IgD-negative memory B cell (primary cell): ENCODE data around the gene ACTN4. TPM values are rescaled to one million over a fixed set of nuclear protein-coding genes. Genes with fewer than 3 reads are reported as not detected.
A peak's percentile ranks its signal among the peaks of the same experiment; 100 is the strongest.

Experiments used
- H3K27ac Mint-ChIP-seq, 3 donors: one replicate each; pipeline ENCODE4 v1.8.0; 2020 to 2022; ENCODE audit warnings: mild to moderate bottlenecking in 3 of 3, mixed read lengths in 3 of 3, moderate library complexity in 1 of 3
- H3K27me3 Mint-ChIP-seq: one replicate; pipeline ENCODE4 v1.8.0; 2021; ENCODE audit warnings: mixed read lengths
- H3K36me3 Mint-ChIP-seq: one replicate; pipeline ENCODE4 v1.8.0; 2020; ENCODE audit warnings: mild to moderate bottlenecking, mixed read lengths
- H3K4me1 Mint-ChIP-seq, 3 donors: one replicate each; pipeline ENCODE4 v1.8.0; 2020 to 2022; ENCODE audit warnings: mixed read lengths in 3 of 3, mild to moderate bottlenecking in 1 of 3
- H3K4me3 Mint-ChIP-seq, 4 donors: one replicate each; pipeline ENCODE4 v1.8.0; 2020 to 2022; ENCODE audit warnings: mild to moderate bottlenecking in 4 of 4, mixed read lengths in 4 of 4, moderate library complexity in 3 of 4
- H3K9me3 Mint-ChIP-seq, 3 donors: one replicate each; pipeline ENCODE4 v1.8.0; 2020 to 2021; ENCODE audit warnings: mixed read lengths in 3 of 3, mild to moderate bottlenecking in 1 of 3
- polyA plus RNA-seq: library from polyadenylated mRNA; unstranded; fragments of 300-500 nt; fragmentation: Illumina TruSeq; gene quantifications from one replicate; pipeline ENCODE4 v1.2.3, GENCODE V29; 2021

ACTN4 gene
- polyA plus RNA-seq, 1 donor from 2014 or later = 21.8 TPM

DNA sequence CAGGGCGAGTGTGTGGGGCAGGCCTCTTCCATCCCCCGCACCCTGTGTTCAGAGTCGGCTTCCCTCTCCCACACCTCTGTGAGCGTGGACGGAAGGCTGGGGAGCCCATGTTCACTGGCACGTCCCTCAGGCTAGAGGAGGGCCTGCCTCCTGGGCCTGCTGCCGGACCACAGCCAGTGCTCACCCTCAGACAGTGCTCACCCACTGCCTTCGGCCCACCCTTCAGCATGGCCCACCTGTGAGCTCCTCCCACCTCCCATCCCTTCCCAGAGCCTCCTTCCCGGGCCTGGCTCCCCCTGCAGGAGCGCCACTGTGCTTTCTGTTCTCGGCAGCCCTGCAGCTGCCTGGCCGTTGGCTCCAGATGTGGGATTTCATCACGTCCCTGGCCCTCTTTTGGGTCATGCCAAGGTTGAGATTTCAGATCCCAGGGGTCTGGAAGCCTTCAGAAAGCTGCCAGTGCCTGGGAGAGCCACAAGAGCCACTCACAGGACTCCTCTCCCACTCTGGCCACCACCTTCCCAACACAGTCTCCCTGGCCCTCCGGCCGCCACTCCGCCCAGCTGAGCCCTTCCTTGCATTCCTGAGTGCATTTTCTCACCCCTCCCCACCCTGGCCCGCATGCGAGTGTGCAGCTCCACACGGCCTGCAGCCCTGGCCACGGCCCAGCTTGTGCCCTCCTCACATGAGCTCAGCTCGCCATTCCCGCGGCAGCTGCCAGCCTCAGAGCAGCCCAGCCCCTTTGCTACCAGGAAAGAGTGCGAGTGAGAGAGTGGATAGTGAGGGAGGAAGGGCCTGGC, 71.5 kb downstream of the ACTN4 start:
- Mint-ChIP-seq H3K4me1 (no peaks in the 10 kb centered on the region), H3K9me3 (no peaks in the 10 kb centered on the region), H3K27me3 (no peaks in the 10 kb centered on the region), H3K27ac (peak overlapping the region in 1 of 3 donors; percentile 63), H3K36me3 (no peaks in the 10 kb centered on the region), H3K4me3 (no peak overlapping the region)

DNA sequence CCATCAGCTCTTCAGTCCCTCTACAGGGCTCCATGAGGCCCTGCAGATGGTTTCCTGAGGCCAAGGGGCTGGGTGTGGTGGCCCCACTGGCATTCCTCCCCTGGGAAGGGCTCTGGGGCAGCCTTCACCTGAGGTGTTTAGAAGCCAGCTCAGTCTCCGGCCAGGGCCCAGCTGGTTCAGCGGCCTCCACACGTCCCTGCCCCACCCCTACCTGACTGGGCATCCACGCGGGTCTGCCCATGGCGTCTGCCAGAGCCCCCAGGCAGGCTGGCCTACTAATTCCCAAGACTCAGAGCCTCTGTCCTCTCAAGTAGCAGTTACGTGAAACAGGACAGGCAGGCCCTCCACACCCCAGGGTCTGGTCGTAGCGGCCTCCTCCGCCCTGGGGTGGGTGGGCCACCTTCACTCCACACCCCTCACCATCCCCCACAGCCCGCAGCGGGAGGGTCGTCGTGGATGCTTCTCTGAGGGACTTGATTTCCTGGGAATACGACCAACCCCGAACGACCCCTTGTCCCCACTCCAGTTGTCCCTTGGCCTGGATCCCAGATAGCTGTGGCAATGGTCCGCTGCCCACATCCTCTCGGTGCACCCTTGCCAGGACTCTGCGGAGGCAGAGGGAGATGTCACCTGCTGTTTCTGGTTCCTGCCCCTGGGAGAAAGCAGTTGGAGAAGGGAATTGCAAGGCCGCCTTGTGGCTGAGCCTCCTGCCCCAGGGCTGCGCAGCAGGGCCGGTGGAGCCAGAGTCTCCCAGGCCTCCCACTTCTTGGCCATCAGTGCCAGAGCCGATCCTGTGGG, 72.5 kb downstream of the ACTN4 start:
- H3K4me1 Mint-ChIP-seq = no peaks in the 10 kb centered on the region
- H3K27me3 Mint-ChIP-seq = no peaks in the 10 kb centered on the region
- H3K4me3 Mint-ChIP-seq = no peak overlapping the region
- H3K9me3 Mint-ChIP-seq = no peaks in the 10 kb centered on the region
- H3K27ac Mint-ChIP-seq = no peak overlapping the region
- no peaks in the 10 kb centered on the region for H3K36me3 Mint-ChIP-seq

GRCh38 chr19:38720559-38721236, 73.2 kb downstream of the ACTN4 start:
- Mint-ChIP-seq H3K4me3 (no peak overlapping the region), H3K27me3 (no peaks in the 10 kb centered on the region), H3K27ac (no peak overlapping the region), H3K36me3 (no peaks in the 10 kb centered on the region), H3K9me3 (no peaks in the 10 kb centered on the region), H3K4me1 (no peaks in the 10 kb centered on the region)

DNA sequence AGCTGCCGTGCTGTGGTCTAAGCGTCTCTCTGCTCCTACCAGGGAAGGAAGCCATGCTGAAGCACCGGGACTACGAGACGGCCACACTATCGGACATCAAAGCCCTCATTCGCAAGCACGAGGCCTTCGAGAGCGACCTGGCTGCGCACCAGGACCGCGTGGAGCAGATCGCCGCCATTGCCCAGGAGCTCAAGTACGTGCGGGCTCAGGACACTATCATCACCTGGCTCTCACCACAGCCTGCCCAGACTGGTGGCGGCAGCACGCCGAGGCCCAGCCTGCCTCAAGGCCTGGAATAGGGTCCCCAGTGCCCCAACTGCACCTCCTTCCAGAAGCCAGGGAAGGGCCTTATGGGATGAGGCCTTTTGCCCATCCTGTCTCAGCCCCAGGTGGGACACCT, 74.0 kb downstream of the ACTN4 start:
- Mint-ChIP-seq H3K27me3 (no peaks in the 10 kb centered on the region), H3K27ac (no peak overlapping the region), H3K36me3 (no peaks in the 10 kb centered on the region), H3K4me3 (no peak overlapping the region), H3K4me1 (no peaks in the 10 kb centered on the region), H3K9me3 (no peaks in the 10 kb centered on the region)

- Mint-ChIP-seq H3K4me3 (no peak overlapping the region), H3K27me3 (no peaks in the 10 kb centered on the region), H3K36me3 (no peaks in the 10 kb centered on the region), H3K9me3 (no peaks in the 10 kb centered on the region), H3K27ac (peak overlapping the region in 1 of 3 donors; percentile 86), H3K4me1 (no peaks in the 10 kb centered on the region)
These were observed 74.7 kb downstream of the ACTN4 start for GRCh38 chr19:38721979-38722773.

DNA sequence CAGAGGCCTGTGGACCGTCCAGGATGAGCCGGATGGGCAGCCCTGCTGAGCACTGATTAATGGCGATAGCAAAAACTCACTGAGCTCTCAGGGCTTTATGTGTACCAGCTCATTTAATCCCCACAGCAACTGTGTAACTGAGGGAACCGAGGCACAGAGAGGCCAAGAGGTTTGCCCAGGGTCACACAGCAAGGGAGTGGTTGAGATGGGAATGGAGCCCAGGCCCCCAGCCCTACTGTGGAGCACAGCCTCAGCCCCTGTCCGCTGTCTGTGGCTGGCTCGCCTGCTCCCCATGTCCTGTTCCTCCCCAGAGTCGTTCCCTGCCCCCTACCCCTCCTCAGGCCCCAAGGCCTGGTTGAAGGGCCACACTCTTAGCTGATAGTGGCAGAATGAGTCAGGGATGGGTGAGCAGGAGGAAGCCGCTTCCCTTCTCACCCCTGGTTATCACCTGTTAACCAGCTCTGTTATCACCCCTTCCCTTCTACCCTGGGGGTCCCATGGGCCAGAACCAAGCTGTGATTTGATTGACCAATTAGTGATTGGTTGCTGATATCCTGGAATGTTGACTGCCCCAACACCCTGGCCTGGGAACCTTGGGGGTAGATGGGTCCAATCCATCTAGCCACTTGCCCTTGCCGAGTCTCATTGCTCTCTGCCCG, 75.6 kb downstream of the ACTN4 start:
- no peaks in the 10 kb centered on the region for H3K36me3 Mint-ChIP-seq
- no peaks in the 10 kb centered on the region for H3K9me3 Mint-ChIP-seq
- no peaks in the 10 kb centered on the region for H3K4me1 Mint-ChIP-seq
- H3K4me3 Mint-ChIP-seq = no peak overlapping the region
- no peak overlapping the region for H3K27ac Mint-ChIP-seq
- no peaks in the 10 kb centered on the region for H3K27me3 Mint-ChIP-seq

DNA sequence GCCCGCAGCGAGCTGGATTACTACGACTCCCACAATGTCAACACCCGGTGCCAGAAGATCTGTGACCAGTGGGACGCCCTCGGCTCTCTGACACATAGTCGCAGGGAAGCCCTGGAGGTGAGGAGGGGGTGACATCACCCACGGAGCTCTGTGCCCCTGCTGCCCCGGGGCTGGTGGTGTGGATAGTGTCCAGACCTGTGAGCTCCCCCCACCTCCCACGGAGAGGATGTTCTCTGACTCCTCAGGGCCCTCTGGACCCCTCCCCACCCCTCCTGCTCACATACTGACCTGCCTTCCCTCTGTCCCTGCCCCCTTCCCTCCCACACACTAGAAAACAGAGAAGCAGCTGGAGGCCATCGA, 76.1 kb downstream of the ACTN4 start:
- Mint-ChIP-seq H3K9me3 (no peaks in the 10 kb centered on the region), H3K4me3 (no peak overlapping the region), H3K36me3 (no peaks in the 10 kb centered on the region), H3K27ac (no peak overlapping the region), H3K27me3 (no peaks in the 10 kb centered on the region), H3K4me1 (no peaks in the 10 kb centered on the region)

DNA sequence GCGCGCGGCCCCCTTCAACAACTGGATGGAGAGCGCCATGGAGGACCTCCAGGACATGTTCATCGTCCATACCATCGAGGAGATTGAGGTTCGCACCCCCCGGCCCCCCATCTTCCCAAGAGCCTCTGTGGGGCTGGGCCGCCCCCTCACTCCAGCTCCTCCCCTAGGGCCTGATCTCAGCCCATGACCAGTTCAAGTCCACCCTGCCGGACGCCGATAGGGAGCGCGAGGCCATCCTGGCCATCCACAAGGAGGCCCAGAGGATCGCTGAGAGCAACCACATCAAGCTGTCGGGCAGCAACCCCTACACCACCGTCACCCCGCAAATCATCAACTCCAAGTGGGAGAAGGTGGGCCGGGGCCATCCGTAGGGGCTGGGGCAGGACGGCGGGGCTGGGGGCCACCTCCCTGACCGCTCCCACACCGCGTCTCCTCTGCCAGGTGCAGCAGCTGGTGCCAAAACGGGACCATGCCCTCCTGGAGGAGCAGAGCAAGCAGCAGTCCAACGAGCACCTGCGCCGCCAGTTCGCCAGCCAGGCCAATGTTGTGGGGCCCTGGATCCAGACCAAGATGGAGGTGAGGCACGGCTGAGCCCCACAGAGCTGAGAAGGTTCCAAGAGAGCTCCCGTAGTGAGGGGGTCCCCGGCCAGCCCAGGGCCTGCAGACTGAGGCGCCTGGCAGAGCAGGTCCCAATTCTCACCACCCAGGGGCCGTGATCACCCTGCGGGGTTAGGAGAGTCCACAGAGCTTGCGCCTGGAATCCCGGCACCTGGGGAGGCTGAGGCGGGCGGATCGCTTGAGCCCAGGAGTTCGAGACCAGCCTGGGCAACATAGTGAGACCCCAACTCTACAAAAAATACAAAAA, 76.8 kb downstream of the ACTN4 start:
- H3K27me3 Mint-ChIP-seq = no peaks in the 10 kb centered on the region
- no peak overlapping the region for H3K4me3 Mint-ChIP-seq
- H3K36me3 Mint-ChIP-seq = no peaks in the 10 kb centered on the region
- H3K9me3 Mint-ChIP-seq = no peaks in the 10 kb centered on the region
- no peak overlapping the region for H3K27ac Mint-ChIP-seq
- H3K4me1 Mint-ChIP-seq = no peaks in the 10 kb centered on the region

DNA sequence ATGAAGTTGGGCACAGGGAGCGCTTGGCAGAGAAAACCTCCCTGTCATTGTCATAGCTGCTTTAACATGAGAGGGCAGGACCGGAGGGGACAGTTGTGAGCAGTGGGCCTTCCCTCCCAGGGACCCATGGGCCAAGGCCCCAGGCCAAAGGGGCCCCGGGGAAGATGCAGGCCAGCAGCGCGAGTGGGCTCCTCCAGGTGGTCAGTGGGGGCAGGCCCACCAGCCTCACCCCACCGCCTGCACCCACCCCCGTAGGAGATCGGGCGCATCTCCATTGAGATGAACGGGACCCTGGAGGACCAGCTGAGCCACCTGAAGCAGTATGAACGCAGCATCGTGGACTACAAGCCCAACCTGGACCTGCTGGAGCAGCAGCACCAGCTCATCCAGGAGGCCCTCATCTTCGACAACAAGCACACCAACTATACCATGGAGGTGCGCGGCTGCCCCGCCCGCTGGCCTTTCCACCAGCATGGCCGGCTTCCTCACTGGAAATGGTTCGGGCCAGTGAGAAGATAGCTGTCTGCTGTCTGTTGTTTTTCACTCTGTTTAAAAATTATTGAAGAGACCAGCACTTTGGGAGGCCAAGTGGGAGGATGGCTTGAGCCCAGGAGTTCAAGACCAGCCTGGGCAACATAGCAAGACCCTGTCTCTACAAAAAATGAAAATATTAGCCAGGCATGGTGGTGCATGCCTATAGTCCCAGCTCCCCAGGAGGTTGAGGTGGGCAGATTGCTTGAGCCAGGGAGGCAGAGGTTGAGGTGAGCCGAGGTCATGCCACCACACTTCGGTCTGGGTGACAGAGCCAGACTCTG, 78.2 kb downstream of the ACTN4 start:
- Mint-ChIP-seq H3K4me1 (peaks cover 5 to 7% (median 7%) of the 10 kb centered on the region in 3 donors), H3K9me3 (no peaks in the 10 kb centered on the region), H3K4me3 (no peak overlapping the region), H3K27me3 (no peaks in the 10 kb centered on the region), H3K27ac (peak overlapping the region in 1 of 3 donors; percentile 81), H3K36me3 (no peaks in the 10 kb centered on the region)

GRCh38 chr19:38726284-38726673, 78.8 kb downstream of the ACTN4 start:
- H3K4me3 Mint-ChIP-seq = no peak overlapping the region
- H3K4me1 Mint-ChIP-seq = peaks cover 5 to 7% (median 7%) of the 10 kb centered on the region in 3 donors
- H3K27me3 Mint-ChIP-seq = no peaks in the 10 kb centered on the region
- H3K36me3 Mint-ChIP-seq = no peaks in the 10 kb centered on the region
- H3K9me3 Mint-ChIP-seq = no peaks in the 10 kb centered on the region
- peak overlapping the region in 1 of 3 donors; percentile 81 for H3K27ac Mint-ChIP-seq

GRCh38 chr19:38726761-38727301, 79.4 kb downstream of the ACTN4 start:
- peak overlapping the region in 1 of 4 donors; percentile 47 for H3K4me3 Mint-ChIP-seq

GRCh38 chr19:38727306-38727867, 79.9 kb downstream of the ACTN4 start:
- Mint-ChIP-seq H3K4me3 (no peak overlapping the region), H3K36me3 (no peaks in the 10 kb centered on the region), H3K27me3 (no peaks in the 10 kb centered on the region), H3K9me3 (no peaks in the 10 kb centered on the region), H3K4me1 (peaks cover 5 to 12% (median 7%) of the 10 kb centered on the region in 3 donors), H3K27ac (no peak overlapping the region)

More at GRCh38 chr19:38726761-38727301, 79.4 kb downstream of the ACTN4 start:
- peaks cover 5 to 10% (median 7%) of the 10 kb centered on the region in 3 donors for H3K4me1 Mint-ChIP-seq
- H3K36me3 Mint-ChIP-seq = no peaks in the 10 kb centered on the region
- no peaks in the 10 kb centered on the region for H3K27me3 Mint-ChIP-seq
- H3K9me3 Mint-ChIP-seq = no peaks in the 10 kb centered on the region
- H3K27ac Mint-ChIP-seq = no peak overlapping the region
